Thoracic aorta (tissue), 2 donors: ENCODE results near the gene EPHA1. TPM values are rescaled to one million over a fixed set of nuclear protein-coding genes. Genes with fewer than 3 reads are reported as not detected.
"Not testable (repeated sequence)": the region's sequence is repeated elsewhere in the genome, so short reads cannot be mapped to it uniquely, and the experiment has no call there.

ENCODE experiments used
- ATAC-seq: fragments of 150-250 bp; one replicate; pipeline ENCODE4 v1.8.0; 2017; ENCODE audit warnings: low read depth; ENCODE audit not compliant: insufficient number of reproducible peaks, low FRiP score
- DNase-seq: peaks from one replicate; pipeline ENCODE4 v3.0.0-alpha.2; 2020; ENCODE audit warnings: low spot score
- H3K27ac ChIP-seq, 2 donors: fragments of 200-600 bp; sonication (generic); 1 replicate in 1 of 2; 2 replicates in 1 of 2; pipeline ENCODE4 v1.5.1; 2016; ENCODE audit warnings: mild to moderate bottlenecking in 2 of 2, moderate library complexity in 2 of 2
- H3K27me3 ChIP-seq: fragments of 200-600 bp; sonication (generic); replicated peaks from 2 replicates; pipeline ENCODE4 v1.6.0; 2016; ENCODE audit warnings: mild to moderate bottlenecking; ENCODE audit not compliant: insufficient read depth
- H3K36me3 ChIP-seq: fragments of 200-600 bp; sonication (generic); one replicate; pipeline ENCODE4 v1.5.1; 2016
- H3K4me1 ChIP-seq, 2 donors: fragments of 200-600 bp; sonication (generic); 1 replicate in 1 of 2; 2 replicates in 1 of 2; pipeline versions ENCODE4 v1.5.1 to v1.6.0; 2016; ENCODE audit warnings: low read depth in 2 of 2, mild to moderate bottlenecking in 1 of 2; ENCODE audit not compliant: control insufficient read depth in 1 of 2
- H3K4me3 ChIP-seq: fragments of 200-600 bp; sonication (generic); 2 replicates; pipeline ENCODE4 v1.5.1; 2016; ENCODE audit warnings: mild to moderate bottlenecking
- H3K9me3 ChIP-seq: fragments of 200-600 bp; sonication (generic); 2 replicates; pipeline ENCODE4 v1.5.1; 2016
- total RNA-seq, 2 donors: library from RNA; depleted of rRNA; stranded (reverse); fragments of >200 nt; gene quantifications; one replicate each; pipeline versions ENCODE4 v1.1.0 to v1.2.3, GENCODE V29; 2016
- TF ChIP-seq, protein P1 (sequence below): fragments of 200-600 bp; sonication (generic); IDR thresholded peaks from one replicate; pipeline ENCODE4 v1.5.1; 2019; ENCODE audit warnings: antibody characterized with exemption

EPHA1 gene
- total RNA-seq, 2 donors from 2014 or later, result 0.41 to 0.49 TPM

DNA sequence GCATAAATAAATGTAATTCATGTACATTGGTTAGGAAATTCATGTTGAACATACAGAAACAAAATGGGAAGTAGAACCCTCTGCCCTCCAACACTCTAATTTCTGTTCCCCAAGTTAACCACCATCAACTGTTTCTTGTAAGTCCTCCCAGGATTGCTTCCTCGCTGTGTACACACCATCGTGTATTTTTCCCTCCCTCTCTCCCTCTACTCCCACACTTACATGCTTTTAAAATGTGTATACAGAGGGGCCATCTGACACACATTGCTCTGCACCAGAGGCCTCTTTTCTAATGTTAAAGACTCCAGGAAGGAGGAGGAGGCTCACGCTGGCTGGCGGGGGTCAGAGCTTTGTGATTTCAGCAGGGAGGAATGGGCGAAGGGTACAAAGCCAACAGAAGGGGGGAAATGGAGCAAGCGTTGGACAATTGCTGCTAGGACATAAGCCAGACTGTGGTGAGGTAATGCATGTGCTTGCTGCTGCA, 1.9 kb upstream of the EPHA1 start:
- Histone ChIP-seq H3K9me3 (no peaks in the 10 kb centered on the region), H3K27ac (no peak overlapping the region), H3K4me1 (peaks cover 19 to 42% of the 10 kb centered on the region in 2 donors), H3K4me3 (peak overlapping the region; percentile 18), H3K27me3 (no peaks in the 10 kb centered on the region), H3K36me3 (no peaks in the 10 kb centered on the region)
- ATAC-seq (no peak), DNase-seq (no peak)
- TF ChIP-seq, protein P1, sequence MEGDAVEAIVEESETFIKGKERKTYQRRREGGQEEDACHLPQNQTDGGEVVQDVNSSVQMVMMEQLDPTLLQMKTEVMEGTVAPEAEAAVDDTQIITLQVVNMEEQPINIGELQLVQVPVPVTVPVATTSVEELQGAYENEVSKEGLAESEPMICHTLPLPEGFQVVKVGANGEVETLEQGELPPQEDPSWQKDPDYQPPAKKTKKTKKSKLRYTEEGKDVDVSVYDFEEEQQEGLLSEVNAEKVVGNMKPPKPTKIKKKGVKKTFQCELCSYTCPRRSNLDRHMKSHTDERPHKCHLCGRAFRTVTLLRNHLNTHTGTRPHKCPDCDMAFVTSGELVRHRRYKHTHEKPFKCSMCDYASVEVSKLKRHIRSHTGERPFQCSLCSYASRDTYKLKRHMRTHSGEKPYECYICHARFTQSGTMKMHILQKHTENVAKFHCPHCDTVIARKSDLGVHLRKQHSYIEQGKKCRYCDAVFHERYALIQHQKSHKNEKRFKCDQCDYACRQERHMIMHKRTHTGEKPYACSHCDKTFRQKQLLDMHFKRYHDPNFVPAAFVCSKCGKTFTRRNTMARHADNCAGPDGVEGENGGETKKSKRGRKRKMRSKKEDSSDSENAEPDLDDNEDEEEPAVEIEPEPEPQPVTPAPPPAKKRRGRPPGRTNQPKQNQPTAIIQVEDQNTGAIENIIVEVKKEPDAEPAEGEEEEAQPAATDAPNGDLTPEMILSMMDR, result no peak

DNA sequence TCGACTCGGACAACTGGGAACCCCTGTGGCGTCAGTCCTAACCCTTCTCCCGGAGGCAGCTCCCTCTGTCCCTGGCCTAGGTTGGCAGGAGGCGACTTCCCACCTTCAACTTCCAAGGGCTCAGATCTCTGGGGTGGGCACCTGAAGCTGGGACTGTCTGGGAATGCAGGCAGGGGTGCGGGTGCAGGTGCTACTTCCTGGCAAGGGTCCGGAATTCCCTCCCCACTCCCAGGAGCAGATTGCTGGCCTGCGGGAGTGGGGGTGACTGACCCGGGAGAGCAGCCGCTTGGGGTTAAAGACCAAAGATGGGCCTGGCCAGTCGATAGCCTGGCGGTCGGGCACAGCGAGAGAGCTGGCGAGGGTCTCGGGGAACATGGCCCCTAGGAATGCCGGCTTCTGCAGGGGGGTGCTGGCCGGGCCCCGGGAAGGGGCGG, 387 bp downstream of the EPHA1 start:
- no peaks in the 10 kb centered on the region for H3K36me3 ChIP-seq
- TF ChIP-seq, protein P1, result no peak
- peaks cover 19 to 42% of the 10 kb centered on the region in 2 donors for H3K4me1 ChIP-seq
- no peak overlapping the region for H3K27ac ChIP-seq
- ATAC-seq (no peak), DNase-seq (no peak)
- no peaks in the 10 kb centered on the region for H3K9me3 ChIP-seq
- no peaks in the 10 kb centered on the region for H3K27me3 ChIP-seq
- peak overlapping the region; percentile 49 for H3K4me3 ChIP-seq

DNA sequence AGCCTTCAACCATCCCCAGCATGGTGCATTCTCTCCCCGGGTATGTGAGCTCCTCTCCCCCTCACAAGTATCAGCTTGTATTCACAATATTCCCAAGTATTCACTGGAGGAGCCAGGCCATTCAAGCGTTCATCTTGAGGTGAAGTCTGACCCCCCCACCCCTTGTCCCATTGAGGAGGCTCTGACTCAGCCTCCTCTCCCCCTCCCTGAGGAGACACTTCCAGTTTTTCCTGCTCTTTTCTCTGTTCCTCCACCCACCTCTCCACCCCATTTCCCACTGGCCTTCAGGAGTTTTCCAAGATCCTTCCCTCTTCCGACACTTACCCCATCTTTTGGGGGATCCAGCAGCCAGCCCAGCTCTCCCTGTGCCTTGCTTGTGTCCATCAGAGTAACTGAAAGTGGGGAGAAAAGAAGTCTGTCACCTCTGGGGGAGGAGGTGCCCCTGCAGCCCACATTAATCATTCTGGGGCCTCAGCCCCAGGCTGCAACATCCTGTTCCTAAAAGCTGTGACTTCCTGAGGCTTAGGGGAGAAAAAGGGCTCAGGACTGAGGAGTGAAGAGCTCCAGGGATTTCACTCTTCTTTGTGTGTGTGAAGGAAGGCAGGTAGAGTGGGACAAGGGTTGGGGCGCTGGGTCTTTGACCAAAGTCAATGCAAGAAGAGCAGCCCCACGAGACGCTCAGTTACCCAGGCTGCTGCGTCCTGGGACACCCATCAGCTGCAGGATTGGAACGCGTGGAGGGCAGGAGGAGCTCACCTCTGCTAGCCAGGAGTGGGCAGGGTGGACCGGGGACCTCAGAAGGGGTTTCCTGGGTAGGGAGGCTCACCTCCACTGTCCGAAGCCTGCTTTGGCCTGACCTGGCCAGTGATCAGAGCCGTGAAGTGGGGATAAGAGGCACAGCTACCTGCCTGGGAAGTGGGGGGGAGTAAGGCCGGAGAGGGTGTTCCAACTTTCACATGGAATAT, 1.1 kb downstream of the EPHA1 start:
- Histone ChIP-seq H3K36me3 (no peaks in the 10 kb centered on the region), H3K27me3 (no peaks in the 10 kb centered on the region), H3K9me3 (no peaks in the 10 kb centered on the region), H3K27ac (no peak overlapping the region), H3K4me1 (peaks cover 19 to 42% of the 10 kb centered on the region in 2 donors), H3K4me3 (peak overlapping the region; percentile 49)
- TF ChIP-seq, protein P1, result no peak
- no peak for DNase-seq
- no peak for ATAC-seq

DNA sequence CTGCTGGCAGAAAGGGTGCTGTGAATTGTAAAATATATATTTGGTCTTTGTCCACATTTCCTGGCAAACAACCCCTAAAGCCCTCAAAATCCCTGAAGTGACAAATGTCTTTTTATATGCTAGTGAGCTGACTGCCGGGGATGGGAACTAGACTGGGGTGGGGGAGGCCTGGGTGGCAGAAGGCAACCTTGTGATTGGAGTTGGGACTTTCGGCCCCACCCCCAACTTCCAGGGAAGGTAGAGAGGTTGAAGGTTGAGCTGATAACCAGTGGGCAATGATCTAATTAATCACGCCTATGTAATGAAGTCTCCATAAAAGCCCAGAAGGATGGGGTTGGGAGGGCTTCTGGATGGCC, 2.7 kb downstream of the EPHA1 start:
- no peak overlapping the region for H3K4me3 ChIP-seq
- TF ChIP-seq, protein P1, result no peak
- no peaks in the 10 kb centered on the region for H3K36me3 ChIP-seq
- DNase-seq (no peak), ATAC-seq (no peak)
- H3K27ac ChIP-seq, result no peak overlapping the region
- H3K27me3 ChIP-seq, result no peaks in the 10 kb centered on the region
- peaks cover 15 to 26% of the 10 kb centered on the region in 2 donors for H3K4me1 ChIP-seq
- no peaks in the 10 kb centered on the region for H3K9me3 ChIP-seq

DNA sequence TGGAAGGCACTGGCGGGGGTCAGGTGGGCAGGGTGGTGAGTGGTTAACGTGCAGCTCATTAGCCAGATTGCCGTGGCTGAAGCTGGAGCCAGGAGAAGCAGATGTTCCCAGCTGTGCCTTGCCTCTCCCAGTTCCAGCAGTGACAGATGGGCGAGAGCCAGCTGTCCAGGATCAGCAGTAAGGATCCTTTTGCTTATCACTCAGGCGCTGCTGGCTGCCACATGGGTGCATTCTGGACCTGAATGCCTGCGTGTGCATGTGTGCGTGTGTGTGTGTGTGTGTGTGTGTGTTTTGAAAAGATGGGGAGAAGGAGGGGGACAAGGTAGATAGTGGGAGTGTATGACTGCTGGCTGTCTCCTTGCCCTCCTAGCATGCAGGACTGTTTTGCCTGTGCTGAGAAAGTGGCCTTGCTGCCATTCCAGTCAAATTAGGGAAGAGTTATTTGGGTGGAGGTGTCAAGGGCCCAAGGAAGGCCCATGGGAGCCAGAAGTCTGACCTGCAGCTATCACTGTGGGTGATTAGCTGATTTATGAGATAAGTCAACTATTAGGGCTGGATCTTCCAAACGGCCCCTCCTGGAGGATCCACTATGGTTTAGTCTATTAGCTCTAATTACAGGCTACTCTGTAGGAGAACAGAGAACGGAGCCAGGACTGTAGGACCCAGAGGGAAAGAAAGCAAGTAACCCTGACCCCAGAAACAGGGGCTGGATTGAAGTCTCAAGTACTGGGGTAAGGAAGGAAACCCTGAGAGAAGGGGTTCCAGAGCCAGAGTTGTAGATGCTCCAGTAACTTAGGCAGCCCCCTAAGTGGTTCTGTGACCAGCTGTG, 3.3 kb downstream of the EPHA1 start:
- ATAC-seq (no peak), DNase-seq (no peak)
- Histone ChIP-seq H3K9me3 (no peaks in the 10 kb centered on the region), H3K27ac (no peak overlapping the region), H3K4me1 (peaks cover 10 to 21% of the 10 kb centered on the region in 2 donors), H3K27me3 (no peaks in the 10 kb centered on the region), H3K4me3 (no peak overlapping the region), H3K36me3 (no peaks in the 10 kb centered on the region)
- TF ChIP-seq, protein P1, result no peak

DNA sequence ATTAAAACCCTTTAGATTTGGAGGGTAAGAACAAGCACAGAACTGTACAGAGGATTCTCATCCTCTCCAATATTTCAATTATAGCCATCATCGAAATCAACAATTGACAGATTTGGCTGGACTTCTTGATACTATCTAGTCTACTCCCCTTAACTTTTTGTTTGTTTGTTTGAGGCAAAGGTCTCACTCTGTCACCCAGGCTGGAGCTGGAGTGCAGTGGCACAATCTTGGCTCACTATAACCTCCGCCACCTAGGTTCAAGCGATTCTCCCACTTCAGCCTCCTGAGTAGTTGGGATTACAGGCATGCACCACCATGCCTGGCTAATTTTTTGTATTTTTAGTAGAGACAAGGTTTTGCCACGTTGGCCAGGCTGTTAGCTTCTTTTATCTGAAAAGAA, 6.4 kb downstream of the EPHA1 start:
- H3K36me3 ChIP-seq, ATAC-seq, H3K27me3 ChIP-seq, H3K4me3 ChIP-seq, H3K9me3 ChIP-seq, DNase-seq, H3K4me1 ChIP-seq, H3K27ac ChIP-seq: not testable (repeated sequence)
